Measurements from ENCODE around the gene JSRP1. TPM values are rescaled to one million over a fixed set of nuclear protein-coding genes. Genes with fewer than 3 reads are reported as not detected.

JSRP1 gene
- total and polyA plus RNA-seq, 2 of the 8 experiments (the other 6 are each of a cell fraction or from before 2014, with no cell fraction given): 0.24 to 0.56 TPM

GRCh38 chr19:2239173-2239572 is 17.0 kb downstream of the JSRP1 start (continued):
- no peak for TF ChIP-seq CHD7 (IDR thresholded peaks at IDR 0.05; ENCODE audit: insufficient replicate concordance, low read length)
- TF ChIP-seq TBP (IDR thresholded peaks at IDR 0.05; ENCODE audit: low read depth, low read length): no peak
- TF ChIP-seq BACH1 (IDR thresholded peaks at IDR 0.05; ENCODE audit: low read length): no peak
